Large intestine (tissue), 3 donors: Measurements from ENCODE around the gene COL20A1. TPM values are rescaled to one million over a fixed set of nuclear protein-coding genes. Genes with fewer than 3 reads are reported as not detected.

Experiments
- DNase-seq, 2 donors: peaks; one replicate each; pipeline versions ENCODE4 v3.0.0 to v3.0.0-alpha.2; 2013
- H3K27ac ChIP-seq: one replicate; pipeline ENCODE4 v1.5.1; 2013; ENCODE audit warnings: low read length
- H3K27me3 ChIP-seq: 2 replicates; pipeline ENCODE4 v1.6.1; 2013; ENCODE audit warnings: low read length; ENCODE audit not compliant: control insufficient read depth, insufficient read depth
- H3K36me3 ChIP-seq: 2 replicates; pipeline ENCODE4 v1.6.1; 2013; ENCODE audit warnings: low read length; ENCODE audit not compliant: control insufficient read depth, insufficient read depth
- H3K4me1 ChIP-seq: one replicate; pipeline ENCODE4 v1.6.1; 2013; ENCODE audit warnings: low read length; ENCODE audit not compliant: control insufficient read depth, insufficient read depth
- H3K4me3 ChIP-seq: one replicate; pipeline ENCODE4 v1.5.1; 2013; ENCODE audit warnings: low read length
- H3K9me3 ChIP-seq: one replicate; pipeline ENCODE4 v1.6.1; 2013; ENCODE audit warnings: mild to moderate bottlenecking, low read depth, low read length, moderate library complexity; ENCODE audit not compliant: control insufficient read depth
- WGBS: methylation state at CpG from one replicate; pipeline ENCODE4 v1.1.5; 2013; ENCODE audit warnings: low lambda C conversion rate; ENCODE audit not compliant: insufficient coverage; 5-methylcytosine and 5-hydroxymethylcytosine counted together
- polyA plus RNA-seq: library from polyadenylated mRNA; unstranded; fragments of 120-200 nt; gene quantifications from one replicate; pipeline ENCODE4 v1.2.1, GENCODE V29; 2013

The COL20A1 gene
- polyA plus RNA-seq, 1 donor, result 7.2 TPM

DNA sequence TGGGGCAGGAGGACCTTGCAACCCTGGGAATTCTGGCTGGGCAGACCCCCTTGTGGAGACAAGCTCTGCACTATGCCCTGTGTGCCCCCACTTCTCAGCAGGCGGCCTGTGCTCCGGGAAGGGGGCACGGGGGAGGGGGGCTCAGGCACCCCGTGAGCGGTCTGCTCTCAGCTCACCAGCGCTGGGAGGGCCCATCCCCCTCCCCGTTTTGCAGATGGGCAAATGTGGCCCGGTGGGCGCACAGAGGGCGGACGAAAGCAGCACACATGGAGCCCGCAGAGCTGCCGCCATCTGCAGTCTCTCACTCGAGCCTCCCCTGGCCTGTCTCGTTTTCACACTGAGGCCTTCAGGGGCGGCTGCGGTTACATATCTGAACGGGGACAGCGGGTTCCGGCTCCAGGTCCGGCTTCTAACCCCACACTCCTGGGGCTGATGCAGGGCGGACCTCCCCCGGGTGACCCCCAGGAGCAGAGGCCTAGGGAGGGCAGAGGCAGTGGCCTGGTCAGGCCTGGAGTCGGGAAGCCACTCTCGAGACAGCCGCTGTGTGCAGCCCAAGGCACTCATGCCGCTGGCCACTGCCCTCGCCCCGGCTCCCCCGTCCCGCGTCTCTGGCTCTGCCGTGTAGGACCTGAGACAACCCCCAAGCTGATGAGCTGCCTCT, 54.2 kb downstream of the COL20A1 start:
- no peak overlapping the region for H3K4me3 ChIP-seq
- no CpG with 5 or more reads among the region's 33 CpGs for WGBS
- no peak for DNase-seq
- no peak overlapping the region for H3K27ac ChIP-seq
- H3K27me3 ChIP-seq, result no peaks in the 10 kb centered on the region
- peaks cover 12% of the 10 kb centered on the region for H3K4me1 ChIP-seq
- H3K36me3 ChIP-seq, result no peaks in the 10 kb centered on the region
- peaks cover 13% of the 10 kb centered on the region for H3K9me3 ChIP-seq

DNA sequence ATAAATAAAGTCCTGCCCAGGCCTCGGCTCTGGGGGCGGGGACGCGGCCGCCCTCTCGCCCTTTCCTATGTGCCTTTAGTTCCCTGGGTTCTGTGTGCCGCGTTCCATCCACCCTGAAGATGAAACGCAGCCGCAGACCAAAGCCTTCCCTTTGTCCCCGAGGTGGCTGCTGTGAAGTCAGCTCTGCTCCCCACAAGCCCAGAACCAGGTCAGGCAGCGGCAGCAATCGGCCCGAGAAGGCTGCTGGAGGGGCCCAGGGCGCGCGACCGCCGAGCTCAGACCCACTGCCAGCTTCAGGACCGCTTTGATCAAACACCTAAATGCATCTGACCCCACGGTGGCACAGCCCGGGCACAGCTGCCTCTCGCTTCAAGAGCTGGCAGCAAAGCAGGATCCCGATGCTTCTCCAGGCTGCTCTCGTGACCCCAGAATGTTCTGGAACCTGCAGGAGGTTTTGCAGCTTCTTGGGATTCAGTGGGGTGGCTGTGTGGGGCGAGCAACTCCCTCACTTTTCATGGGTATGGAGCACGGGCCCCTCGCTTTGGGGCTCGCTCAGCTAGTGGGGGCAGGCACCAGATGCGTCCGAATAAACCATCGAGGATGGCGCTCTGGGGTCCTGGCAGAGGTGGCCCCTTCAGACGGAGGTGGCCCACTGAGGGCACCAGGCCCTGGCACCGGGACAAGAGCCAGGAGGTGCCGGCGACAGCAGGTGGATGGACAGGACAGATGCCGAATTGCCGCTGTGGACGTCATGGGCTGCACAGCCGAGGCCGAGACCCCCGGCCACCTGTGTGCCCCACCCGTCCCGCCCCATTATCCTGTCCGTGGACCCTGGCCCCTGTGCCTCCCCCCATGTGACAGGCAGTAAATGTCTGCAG, 55.2 kb downstream of the COL20A1 start:
- Histone ChIP-seq H3K4me1 (peaks cover 12% of the 10 kb centered on the region), H3K36me3 (no peaks in the 10 kb centered on the region), H3K4me3 (no peak overlapping the region), H3K27ac (no peak overlapping the region), H3K27me3 (no peaks in the 10 kb centered on the region), H3K9me3 (peaks cover 8% of the 10 kb centered on the region)
- DNase-seq, result no peak
- no CpG with 5 or more reads among the region's 46 CpGs for WGBS

GRCh38 chr20:63348828-63349515, 56.0 kb downstream of the COL20A1 start:
- DNase-seq, result no peak
- Histone ChIP-seq H3K9me3 (peaks cover 8% of the 10 kb centered on the region), H3K4me3 (no peak overlapping the region), H3K36me3 (no peaks in the 10 kb centered on the region), H3K27ac (no peak overlapping the region), H3K27me3 (no peaks in the 10 kb centered on the region), H3K4me1 (peaks cover 12% of the 10 kb centered on the region)
- no CpG with 5 or more reads among the region's 29 CpGs for WGBS

GRCh38 chr20:63349516-63349895, 56.5 kb downstream of the COL20A1 start:
- no peak overlapping the region for H3K27ac ChIP-seq
- no peaks in the 10 kb centered on the region for H3K36me3 ChIP-seq
- no peak overlapping the region for H3K4me3 ChIP-seq
- peaks cover 8% of the 10 kb centered on the region for H3K9me3 ChIP-seq
- no CpG with 5 or more reads among the region's 29 CpGs for WGBS
- DNase-seq, result no peak
- peaks cover 12% of the 10 kb centered on the region for H3K4me1 ChIP-seq
- H3K27me3 ChIP-seq, result no peaks in the 10 kb centered on the region

- Histone ChIP-seq H3K36me3 (no peaks in the 10 kb centered on the region), H3K27me3 (no peaks in the 10 kb centered on the region), H3K27ac (no peak overlapping the region), H3K4me1 (peaks cover 12% of the 10 kb centered on the region), H3K4me3 (no peak overlapping the region), H3K9me3 (peaks cover 8% of the 10 kb centered on the region)
- WGBS, result no CpG with 5 or more reads among the region's 33 CpGs
- DNase-seq, result no peak
Observed at GRCh38 chr20:63350196-63350595, 57.2 kb downstream of the COL20A1 start.

- no peak overlapping the region for H3K4me3 ChIP-seq
- H3K27me3 ChIP-seq, result no peaks in the 10 kb centered on the region
- peaks cover 8% of the 10 kb centered on the region for H3K9me3 ChIP-seq
- DNase-seq, result no peak
- H3K36me3 ChIP-seq, result no peaks in the 10 kb centered on the region
- no CpG with 5 or more reads among the region's 46 CpGs for WGBS
- H3K4me1 ChIP-seq, result peaks cover 8% of the 10 kb centered on the region
- no peak overlapping the region for H3K27ac ChIP-seq
Observed at GRCh38 chr20:63350597-63351325, 57.8 kb downstream of the COL20A1 start.

DNA sequence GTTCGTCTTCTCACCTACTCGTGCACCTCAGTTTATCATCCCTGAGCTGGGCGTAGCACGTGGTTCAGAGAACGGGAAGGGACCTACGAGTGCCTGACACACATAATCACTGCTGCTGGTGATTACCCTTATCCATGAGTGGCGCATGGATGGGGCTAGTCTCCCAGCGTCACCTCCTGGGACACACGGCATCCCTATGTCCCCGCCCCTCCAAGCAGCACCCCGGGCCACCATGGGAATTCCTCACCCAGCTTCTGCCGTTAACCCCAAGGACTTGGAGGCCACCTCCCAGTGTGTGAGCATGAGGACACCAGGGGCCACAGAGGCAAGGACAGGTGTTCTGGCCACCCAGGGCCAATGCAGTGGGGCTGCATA, 58.3 kb downstream of the COL20A1 start:
- Histone ChIP-seq H3K9me3 (peaks cover 8% of the 10 kb centered on the region), H3K4me1 (peaks cover 3% of the 10 kb centered on the region), H3K4me3 (no peak overlapping the region), H3K36me3 (no peaks in the 10 kb centered on the region), H3K27ac (no peak overlapping the region), H3K27me3 (no peaks in the 10 kb centered on the region)
- no peak for DNase-seq
- WGBS, result no CpG with 5 or more reads among the region's 12 CpGs

DNA sequence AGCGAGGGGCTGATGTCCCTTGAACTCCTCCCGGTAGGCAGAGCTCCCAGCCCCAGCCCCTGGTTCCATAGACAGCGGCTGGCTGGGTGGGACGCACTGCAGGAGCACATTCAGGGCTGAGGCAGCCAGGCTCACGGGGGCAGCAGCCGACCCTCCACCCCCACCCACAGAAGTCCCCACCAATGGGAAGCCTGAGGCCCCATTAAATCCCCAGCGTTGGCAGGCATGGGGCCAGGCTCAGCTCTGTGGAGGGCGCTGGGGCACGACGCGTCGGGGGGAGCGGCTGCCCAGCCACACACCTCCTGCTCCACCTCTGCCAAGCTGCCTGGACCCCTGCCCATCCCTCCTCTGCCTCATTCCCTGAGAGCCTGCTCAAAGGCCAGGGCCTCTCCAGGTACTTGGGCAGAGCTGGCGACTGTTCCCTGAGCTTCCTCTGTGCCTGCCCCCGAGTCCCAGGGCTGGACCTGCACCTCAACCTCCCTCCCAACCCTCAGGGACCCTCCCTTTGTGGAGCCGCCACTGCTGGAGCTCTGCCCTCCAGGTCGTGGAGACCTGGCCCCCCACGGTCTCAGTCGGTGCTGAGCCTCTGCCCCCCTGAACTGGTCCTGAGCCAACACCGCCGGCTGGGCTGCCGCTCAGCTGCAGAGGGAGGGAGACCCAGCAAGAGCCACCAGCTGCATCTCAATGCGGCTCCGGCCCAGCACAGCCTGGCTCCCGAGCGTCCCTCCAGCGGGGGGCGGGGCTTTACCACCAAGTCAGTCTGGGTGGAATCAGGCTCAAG, 59.0 kb downstream of the COL20A1 start:
- H3K4me1 ChIP-seq, result no peaks in the 10 kb centered on the region
- peaks cover 8% of the 10 kb centered on the region for H3K9me3 ChIP-seq
- no peak overlapping the region for H3K4me3 ChIP-seq
- H3K27ac ChIP-seq, result no peak overlapping the region
- no peaks in the 10 kb centered on the region for H3K36me3 ChIP-seq
- H3K27me3 ChIP-seq, result no peaks in the 10 kb centered on the region
- no peak for DNase-seq
- WGBS, result no CpG with 5 or more reads among the region's 28 CpGs

DNA sequence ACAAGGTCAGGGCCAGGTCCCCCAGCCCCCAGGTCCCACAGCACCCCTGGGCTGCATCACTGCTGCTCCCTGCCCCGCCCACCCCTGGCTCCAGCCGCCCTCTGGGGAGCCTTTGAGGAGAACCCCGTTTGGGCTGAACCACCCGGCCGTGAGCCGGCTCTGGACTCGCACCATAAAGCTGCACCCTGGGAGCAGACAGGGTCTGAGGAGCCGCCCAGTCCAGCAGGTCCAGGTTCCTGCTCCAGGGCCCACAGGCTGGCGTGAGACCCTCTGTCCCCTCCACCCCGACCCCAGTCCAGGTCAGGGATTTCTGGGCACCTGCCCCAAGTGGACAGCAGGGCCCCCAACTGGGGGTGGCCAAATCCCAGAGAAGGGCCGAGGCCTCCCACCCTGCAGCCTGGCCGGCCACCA, 59.8 kb downstream of the COL20A1 start:
- H3K4me1 ChIP-seq, result no peaks in the 10 kb centered on the region
- no peak for DNase-seq
- WGBS, result no CpG with 5 or more reads among the region's 12 CpGs
- no peaks in the 10 kb centered on the region for H3K36me3 ChIP-seq
- no peak overlapping the region for H3K27ac ChIP-seq
- H3K9me3 ChIP-seq, result peaks cover 7% of the 10 kb centered on the region
- no peak overlapping the region for H3K4me3 ChIP-seq
- no peaks in the 10 kb centered on the region for H3K27me3 ChIP-seq
